Neural crest cell (in vitro differentiated cells): ENCODE measurements around the gene ADK. TPM values are rescaled to one million over a fixed set of nuclear protein-coding genes. Genes with fewer than 3 reads are reported as not detected.
"Not testable (repeated sequence)": the region's sequence is repeated elsewhere in the genome, so short reads cannot be mapped to it uniquely, and the experiment has no call there.

ENCODE experiments used
- DNase-seq: peaks from one replicate; pipeline ENCODE4 v3.0.0; 2021; ENCODE audit warnings: low read depth, mixed read lengths, low spot score
- H3K27ac Mint-ChIP-seq: one replicate; pipeline ENCODE4 v1.8.0; 2021; ENCODE audit warnings: mild to moderate bottlenecking, mixed read lengths; ENCODE audit not compliant: unreplicated experiment
- H3K27me3 Mint-ChIP-seq: 2 replicates; pipeline ENCODE4 v1.8.0; 2021; ENCODE audit warnings: low read depth, mild to moderate bottlenecking, mixed read lengths
- H3K36me3 Mint-ChIP-seq: 2 replicates; pipeline ENCODE4 v1.8.0; 2021; ENCODE audit warnings: low read depth, mild to moderate bottlenecking, mixed read lengths
- H3K4me1 Mint-ChIP-seq: 2 replicates; pipeline ENCODE4 v1.8.0; 2021; ENCODE audit warnings: mixed read lengths
- H3K4me3 Mint-ChIP-seq: one replicate; pipeline ENCODE4 v1.8.0; 2021; ENCODE audit warnings: mild to moderate bottlenecking, mixed read lengths
- H3K9me3 Mint-ChIP-seq: 2 replicates; pipeline ENCODE4 v1.8.0; 2021; ENCODE audit warnings: mixed read lengths
- total RNA-seq: library from RNA; stranded (reverse); gene quantifications from 2 replicates; pipeline ENCODE4 v1.2.1, GENCODE V29; 2021
- TF ChIP-seq, protein P1 (sequence below): fragments of 200-600 bp; sonication (generic); conservative IDR thresholded peaks from 2 replicates; pipeline ENCODE4 v1.5.0; 2021; ENCODE audit warnings: antibody characterized with exemption, mild to moderate bottlenecking

The ADK gene
- total RNA-seq, 1 donor from 2014 or later = 35.6 TPM

DNA sequence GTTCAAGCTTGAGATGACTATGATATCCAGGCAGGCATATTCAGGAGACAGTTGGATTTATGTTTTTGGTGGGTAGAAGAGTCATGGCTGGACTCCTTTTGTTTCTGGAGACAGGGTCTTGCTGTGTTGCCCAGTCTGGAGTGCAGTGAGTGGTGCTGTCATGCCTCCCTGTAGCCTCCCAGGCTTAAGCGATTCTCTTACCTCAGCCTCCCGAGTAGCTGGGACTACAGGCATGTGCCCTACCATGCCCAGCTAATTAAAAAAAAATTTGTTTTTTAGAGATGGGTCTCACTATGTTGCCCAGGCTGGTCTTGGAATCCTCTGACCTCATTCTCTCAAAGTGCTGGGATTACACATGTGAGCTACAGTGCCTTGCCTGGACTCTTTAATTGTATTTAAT, 62.0 kb downstream of the ADK start:
- Mint-ChIP-seq H3K27ac (no peak overlapping the region), H3K4me1 (no peaks in the 10 kb centered on the region), H3K36me3 (peaks cover 10% of the 10 kb centered on the region), H3K4me3 (no peak overlapping the region), H3K9me3 (no peaks in the 10 kb centered on the region), H3K27me3 (no peaks in the 10 kb centered on the region)
- DNase-seq = no peak
- TF ChIP-seq, protein P1, sequence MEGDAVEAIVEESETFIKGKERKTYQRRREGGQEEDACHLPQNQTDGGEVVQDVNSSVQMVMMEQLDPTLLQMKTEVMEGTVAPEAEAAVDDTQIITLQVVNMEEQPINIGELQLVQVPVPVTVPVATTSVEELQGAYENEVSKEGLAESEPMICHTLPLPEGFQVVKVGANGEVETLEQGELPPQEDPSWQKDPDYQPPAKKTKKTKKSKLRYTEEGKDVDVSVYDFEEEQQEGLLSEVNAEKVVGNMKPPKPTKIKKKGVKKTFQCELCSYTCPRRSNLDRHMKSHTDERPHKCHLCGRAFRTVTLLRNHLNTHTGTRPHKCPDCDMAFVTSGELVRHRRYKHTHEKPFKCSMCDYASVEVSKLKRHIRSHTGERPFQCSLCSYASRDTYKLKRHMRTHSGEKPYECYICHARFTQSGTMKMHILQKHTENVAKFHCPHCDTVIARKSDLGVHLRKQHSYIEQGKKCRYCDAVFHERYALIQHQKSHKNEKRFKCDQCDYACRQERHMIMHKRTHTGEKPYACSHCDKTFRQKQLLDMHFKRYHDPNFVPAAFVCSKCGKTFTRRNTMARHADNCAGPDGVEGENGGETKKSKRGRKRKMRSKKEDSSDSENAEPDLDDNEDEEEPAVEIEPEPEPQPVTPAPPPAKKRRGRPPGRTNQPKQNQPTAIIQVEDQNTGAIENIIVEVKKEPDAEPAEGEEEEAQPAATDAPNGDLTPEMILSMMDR = no peak

DNA sequence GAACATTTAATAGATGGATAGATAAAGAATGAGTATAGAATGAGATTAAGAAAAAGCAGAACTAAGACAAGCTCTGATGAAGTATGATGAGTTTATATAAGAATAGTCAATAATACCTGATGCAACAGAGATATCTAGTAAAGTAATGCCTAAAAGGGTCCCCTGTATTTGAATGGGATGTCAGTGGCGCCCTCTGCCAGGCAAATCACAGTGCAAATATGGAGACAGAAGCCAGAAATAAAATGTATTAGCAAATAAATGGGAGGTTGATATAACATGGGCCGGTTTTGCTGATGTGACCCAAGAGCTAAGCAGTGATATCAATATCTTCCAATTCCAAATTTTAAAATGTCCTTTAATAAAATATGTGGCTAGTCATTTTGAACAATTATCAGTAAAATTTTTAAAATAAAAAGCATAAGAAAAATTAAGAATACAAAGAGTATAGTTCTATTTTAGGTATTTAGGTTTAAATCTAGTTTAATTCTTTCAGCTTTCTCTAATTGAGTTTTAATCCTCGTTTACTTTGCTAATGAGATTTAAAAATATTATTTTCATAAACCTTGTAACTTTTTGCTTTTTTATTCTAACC, 62.6 kb downstream of the ADK start:
- DNase-seq = no peak
- Mint-ChIP-seq H3K4me3 (no peak overlapping the region), H3K9me3 (no peaks in the 10 kb centered on the region), H3K27ac (no peak overlapping the region), H3K36me3 (peaks cover 15% of the 10 kb centered on the region), H3K27me3 (no peaks in the 10 kb centered on the region), H3K4me1 (no peaks in the 10 kb centered on the region)
- TF ChIP-seq, protein P1 = peak; percentile 63

DNA sequence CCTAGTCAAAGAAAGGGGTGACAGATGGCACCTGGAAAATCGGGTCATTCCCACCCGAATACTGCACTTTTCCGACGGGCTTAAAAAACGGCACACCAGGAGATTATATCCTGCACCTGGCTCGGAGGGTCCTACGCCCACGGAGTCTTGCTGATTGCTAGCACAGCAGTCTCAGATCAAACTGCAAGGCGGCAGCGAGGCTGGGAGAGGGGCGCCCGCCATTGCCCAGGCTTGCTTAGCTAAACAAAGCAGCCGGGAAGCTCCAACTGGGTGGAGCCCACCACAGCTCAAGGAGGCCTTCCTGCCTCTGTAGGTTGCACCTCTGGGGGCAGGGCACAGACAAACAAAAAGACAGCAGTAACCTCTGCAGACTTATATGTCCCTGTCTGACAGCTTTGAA, 66.1 kb downstream of the ADK start:
- not testable (repeated sequence) for DNase-seq, H3K27me3 Mint-ChIP-seq, H3K4me3 Mint-ChIP-seq, H3K4me1 Mint-ChIP-seq, H3K9me3 Mint-ChIP-seq, H3K27ac Mint-ChIP-seq
- peaks cover 15% of the 10 kb centered on the region for H3K36me3 Mint-ChIP-seq

DNA sequence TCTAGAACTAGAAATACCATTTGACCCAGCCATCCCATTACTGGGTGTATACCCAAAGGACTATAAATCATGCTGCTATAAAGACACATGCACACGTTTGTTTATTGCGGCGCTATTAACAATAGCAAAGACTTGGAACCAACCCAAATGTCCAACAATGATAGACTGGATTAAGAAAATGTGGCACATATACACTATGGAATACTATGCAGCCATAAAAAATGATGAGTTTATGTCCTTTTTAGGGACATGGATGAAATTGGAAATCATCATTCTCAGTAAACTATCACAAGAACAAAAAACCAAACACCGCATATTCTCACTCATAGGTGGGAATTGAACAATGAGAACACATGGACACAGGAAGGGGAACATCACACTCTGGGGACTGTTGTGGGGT, 71.4 kb downstream of the ADK start:
- H3K4me3 Mint-ChIP-seq, H3K36me3 Mint-ChIP-seq, H3K4me1 Mint-ChIP-seq, H3K27ac Mint-ChIP-seq, DNase-seq, H3K27me3 Mint-ChIP-seq, H3K9me3 Mint-ChIP-seq: not testable (repeated sequence)

DNA sequence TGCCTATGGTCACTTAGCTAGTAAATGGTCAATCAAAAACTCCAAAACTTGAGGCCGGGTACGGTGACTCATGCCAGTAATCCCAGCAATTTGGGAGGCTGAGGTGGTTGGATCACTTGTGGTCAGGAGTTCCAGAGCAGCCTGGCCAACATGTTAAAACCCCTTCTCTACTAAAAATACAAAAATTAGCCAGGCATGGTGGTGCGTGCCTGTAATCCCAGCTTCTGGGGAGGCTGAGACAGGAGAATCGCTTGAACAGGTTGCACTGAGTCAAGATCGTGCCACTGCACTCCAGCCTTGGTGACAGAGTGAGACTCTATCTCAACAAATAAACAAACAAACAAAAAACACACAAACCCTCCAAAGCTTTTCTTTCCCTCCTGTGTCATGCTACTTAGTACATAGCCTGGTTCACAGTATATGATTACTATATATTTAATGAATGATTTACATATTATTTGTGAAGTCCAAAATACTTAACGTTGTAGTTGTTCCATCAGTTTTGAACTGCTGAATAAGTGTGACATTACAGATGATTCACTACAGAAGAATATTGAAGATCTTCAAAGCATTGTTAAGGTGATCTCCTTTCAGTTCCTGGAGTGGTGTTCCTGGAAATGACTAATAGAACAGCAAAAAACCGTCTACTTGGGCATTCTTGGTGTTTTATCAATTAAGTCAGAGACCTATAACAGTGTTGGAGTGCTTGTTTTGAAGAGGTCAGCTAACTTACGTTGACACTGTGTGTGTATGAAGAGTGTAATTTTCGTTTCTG, 72.9 kb downstream of the ADK start:
- H3K9me3 Mint-ChIP-seq = no peaks in the 10 kb centered on the region
- TF ChIP-seq, protein P1 = no peak
- no peaks in the 10 kb centered on the region for H3K36me3 Mint-ChIP-seq
- DNase-seq = no peak
- no peak overlapping the region for H3K27ac Mint-ChIP-seq
- no peak overlapping the region for H3K4me3 Mint-ChIP-seq
- H3K27me3 Mint-ChIP-seq = no peaks in the 10 kb centered on the region
- H3K4me1 Mint-ChIP-seq = no peaks in the 10 kb centered on the region

DNA sequence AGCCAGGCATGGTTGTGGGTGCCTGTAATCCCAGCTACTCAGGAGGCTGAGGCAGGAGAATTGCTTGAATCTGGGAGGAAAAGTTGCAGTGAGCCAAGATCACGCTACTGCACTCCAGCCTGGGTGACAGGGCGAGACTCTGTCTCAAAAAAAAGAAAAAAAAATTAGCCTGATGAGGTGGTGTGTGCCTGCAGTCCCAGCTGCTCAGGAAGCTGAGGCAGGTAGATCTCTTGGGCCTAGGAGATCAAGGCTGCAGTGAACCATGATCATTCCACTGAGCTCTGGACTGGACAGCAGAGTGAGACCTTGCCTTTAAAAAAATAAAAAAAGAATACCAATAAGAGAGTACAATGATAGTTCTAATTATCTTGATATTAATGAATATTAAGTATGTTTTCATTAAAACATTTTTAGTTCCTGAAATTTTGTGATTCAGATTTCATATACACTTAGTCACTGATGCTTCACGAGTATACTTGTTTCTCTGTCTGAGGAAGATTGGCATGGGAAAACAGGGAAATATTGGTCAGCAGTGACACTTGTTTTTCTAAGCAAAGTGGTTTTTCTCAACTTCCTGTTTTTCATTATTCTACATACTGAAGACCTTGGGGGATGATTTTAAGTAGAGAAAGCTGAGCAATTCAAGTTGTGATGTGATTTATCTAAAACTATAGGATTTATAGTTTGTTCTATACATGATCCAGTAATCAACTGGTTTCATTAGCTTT, 76.8 kb downstream of the ADK start:
- TF ChIP-seq, protein P1 = no peak
- no peaks in the 10 kb centered on the region for H3K4me1 Mint-ChIP-seq
- no peak overlapping the region for H3K27ac Mint-ChIP-seq
- H3K36me3 Mint-ChIP-seq = no peaks in the 10 kb centered on the region
- no peaks in the 10 kb centered on the region for H3K27me3 Mint-ChIP-seq
- no peak overlapping the region for H3K4me3 Mint-ChIP-seq
- no peak for DNase-seq
- H3K9me3 Mint-ChIP-seq = no peaks in the 10 kb centered on the region
